OCI-LY7 (cell line): Measurements from ENCODE around the gene SHISA2. TPM values are rescaled to one million over a fixed set of nuclear protein-coding genes. Genes with fewer than 3 reads are reported as not detected.

Experiments
- BruUV-seq: library from RNA; stranded (reverse); fragments of 400-500 nt; replicated peaks from 2 replicates; lab custom pipeline; 2021; lab: Mats Ljungman, UMichigan
- CTCF ChIA-PET: fragments of 300-600 bp; sonication (Branson Sonifier 250); formaldehyde crosslinking; loops from one replicate; lab custom pipeline; 2022; ENCODE audit warnings: antibody characterized with exemption; ENCODE audit not compliant: unreplicated experiment; lab: Charles Lee
- POLR2A ChIA-PET: fragments of 300-600 bp; sonication (Branson Sonifier 250); formaldehyde crosslinking; loops from one replicate; lab custom pipeline; 2022; ENCODE audit warnings: antibody characterized with exemption; lab: Charles Lee
- DNase-seq: peaks from one replicate; pipeline ENCODE4 v3.0.0-alpha.2; 2015; ENCODE audit warnings: low spot score
- H2AFZ ChIP-seq: fragments of 200-600 bp; sonication (generic), shearing (Covaris generic); 2 replicates; pipeline ENCODE4 v1.6.1; 2014; ENCODE audit warnings: mild to moderate bottlenecking, antibody characterized with exemption, low read length, moderate library complexity
- H3K27ac ChIP-seq: fragments of 200-600 bp; sonication (generic); 2 replicates; pipeline ENCODE4 v1.5.1; 2014; ENCODE audit warnings: mixed run types, low read depth, mild to moderate bottlenecking, moderate library complexity, low read length, inconsistent platforms; ENCODE audit not compliant: poor library complexity, severe bottlenecking
- H3K36me3 ChIP-seq: fragments of 200-600 bp; sonication (generic); 2 replicates; pipeline ENCODE4 v1.6.1; 2014; ENCODE audit warnings: mild to moderate bottlenecking, antibody characterized with exemption, low read length, moderate library complexity, mixed read lengths; ENCODE audit not compliant: insufficient read depth
- H3K4me1 ChIP-seq: fragments of 200-600 bp; sonication (generic); 2 replicates; pipeline ENCODE4 v1.5.1; 2014; ENCODE audit warnings: mild to moderate bottlenecking, low read length; ENCODE audit not compliant: insufficient read depth, poor library complexity, severe bottlenecking
- H3K4me2 ChIP-seq: fragments of 200-600 bp; sonication (generic); 2 replicates; pipeline ENCODE4 v1.6.1; 2014; ENCODE audit warnings: mild to moderate bottlenecking, low read length
- H3K4me3 ChIP-seq: fragments of 200-600 bp; sonication (generic); 2 replicates; pipeline ENCODE4 v1.5.1; 2014; ENCODE audit warnings: mild to moderate bottlenecking, low read depth, low read length; ENCODE audit not compliant: poor library complexity, severe bottlenecking
- H3K79me2 ChIP-seq: fragments of 200-600 bp; sonication (generic); 2 replicates; pipeline ENCODE4 v1.6.1; 2016; ENCODE audit warnings: low read depth, mild to moderate bottlenecking, low read length, moderate library complexity, mixed read lengths; ENCODE audit not compliant: insufficient read depth
- H3K9me2 ChIP-seq: fragments of 200-600 bp; sonication (generic); 2 replicates; pipeline ENCODE4 v1.6.1; 2016; ENCODE audit warnings: mild to moderate bottlenecking, low read length, mixed read lengths; ENCODE audit not compliant: insufficient read depth
- H3K9me3 ChIP-seq: fragments of 200-600 bp; sonication (generic); 2 replicates; pipeline ENCODE4 v1.6.1; 2014; ENCODE audit warnings: mild to moderate bottlenecking, mixed run types, low read length, mixed read lengths
- H4K20me1 ChIP-seq: fragments of 200-600 bp; sonication (generic); 2 replicates; pipeline ENCODE4 v1.6.1; 2014; ENCODE audit warnings: mild to moderate bottlenecking, antibody characterized with exemption, low read length, moderate library complexity, mixed read lengths; ENCODE audit not compliant: insufficient read depth
- CTCF ChIP-seq: fragments of 200-600 bp; sonication (generic); conservative IDR thresholded peaks from 2 replicates; pipeline ENCODE4 v1.5.1; 2014; ENCODE audit warnings: mild to moderate bottlenecking, antibody characterized with exemption, low read length, moderate library complexity, mixed read lengths
- EZH2phosphoT487 ChIP-seq: fragments of 200-600 bp; sonication (generic); IDR thresholded peaks from 2 replicates; pipeline ENCODE4 v1.6.1; 2018; ENCODE audit warnings: low read depth, borderline replicate concordance, mild to moderate bottlenecking, mixed run types, antibody characterized with exemption, low read length, moderate library complexity, mixed read lengths
- intact Hi-C: fragments of 100-400 bp; cut with micrococcal nuclease; formaldehyde crosslinking; loops from one replicate; pipeline ENCODE4 v1.10.0; 2022; ENCODE audit not compliant: unreplicated experiment
- total RNA-seq, 2 experiments: library from RNA; depleted of rRNA in 1 of 2; stranded (reverse); fragments of >200 nt in 1 of 2; shearing (Covaris generic) in 1 of 2; gene quantifications; 2 replicates each; pipeline ENCODE4 v1.2.3, GENCODE V29; 2014 to 2022

The SHISA2 gene
- total RNA-seq, 2 experiments from 2014 or later: not detected

- BruUV-seq: no TSS peak
Observed at GRCh38 chr13:26017932-26018665, 33.7 kb downstream of the SHISA2 start.

GRCh38 chr13:26017196-26017921, 34.5 kb downstream of the SHISA2 start:
- no peaks in the 10 kb centered on the region for H3K9me2 ChIP-seq
- BruUV-seq: no TSS peak
- H3K9me3 ChIP-seq: no peaks in the 10 kb centered on the region
- H3K79me2 ChIP-seq: no peaks in the 10 kb centered on the region
- no peak overlapping the region for H3K27ac ChIP-seq
- no peak overlapping the region for H2AFZ ChIP-seq
- no peak for DNase-seq
- intact Hi-C loops: no loop called here
- H4K20me1 ChIP-seq: no peaks in the 10 kb centered on the region
- H3K36me3 ChIP-seq: no peaks in the 10 kb centered on the region
- no peak overlapping the region for H3K4me2 ChIP-seq
- H3K4me3 ChIP-seq: no peak overlapping the region
- ChIA-PET POLR2A (no interaction called here), CTCF (no interaction called here)
- H3K4me1 ChIP-seq: no peaks in the 10 kb centered on the region
- TF ChIP-seq EZH2phosphoT487 (no peak), CTCF (no peak)

More at GRCh38 chr13:26017932-26018665, 33.7 kb downstream of the SHISA2 start:
- no peaks in the 10 kb centered on the region for H4K20me1 ChIP-seq
- H3K36me3 ChIP-seq: no peaks in the 10 kb centered on the region
- H2AFZ ChIP-seq: no peak overlapping the region
- no peak for DNase-seq
- CTCF ChIA-PET: no interaction called here
- H3K27ac ChIP-seq: no peak overlapping the region
- intact Hi-C loops: no loop called here
- no peaks in the 10 kb centered on the region for H3K4me1 ChIP-seq
- no peaks in the 10 kb centered on the region for H3K9me2 ChIP-seq
- TF ChIP-seq EZH2phosphoT487: no peak
- TF ChIP-seq CTCF: no peak
- no peak overlapping the region for H3K4me2 ChIP-seq
- POLR2A ChIA-PET: no interaction called here
- no peaks in the 10 kb centered on the region for H3K79me2 ChIP-seq
- H3K4me3 ChIP-seq: no peak overlapping the region
- no peaks in the 10 kb centered on the region for H3K9me3 ChIP-seq

GRCh38 chr13:26016189-26016588, 35.6 kb downstream of the SHISA2 start:
- Histone ChIP-seq H3K4me1 (no peaks in the 10 kb centered on the region), H3K79me2 (no peaks in the 10 kb centered on the region), H4K20me1 (no peaks in the 10 kb centered on the region), H3K27ac (no peak overlapping the region), H2AFZ (no peak overlapping the region), H3K36me3 (no peaks in the 10 kb centered on the region), H3K4me3 (no peak overlapping the region), H3K9me3 (no peaks in the 10 kb centered on the region), H3K9me2 (no peaks in the 10 kb centered on the region), H3K4me2 (no peak overlapping the region)
- no TSS peak for BruUV-seq
- no peak for DNase-seq
- ChIA-PET POLR2A (no interaction called here), CTCF (no interaction called here)
- TF ChIP-seq EZH2phosphoT487: no peak
- TF ChIP-seq CTCF: no peak
- intact Hi-C loops: no loop called here
